Mucosa of stomach (tissue), 1 donor: Measurements from ENCODE around the gene TMEM270.
"Not testable (repeated sequence)": the region's sequence is repeated elsewhere in the genome, so short reads cannot be mapped to it uniquely, and the experiment has no call there.

Experiments
- H3K27me3 ChIP-seq: one replicate; pipeline ENCODE4 v1.7.0; 2013; ENCODE audit warnings: mild to moderate bottlenecking, low read length; ENCODE audit not compliant: control insufficient read depth, insufficient read depth
- H3K36me3 ChIP-seq: one replicate; pipeline ENCODE4 v1.7.0; 2013; ENCODE audit warnings: low read length; ENCODE audit not compliant: control insufficient read depth, insufficient read depth
- H3K4me1 ChIP-seq: one replicate; pipeline ENCODE4 v1.7.0; 2013; ENCODE audit warnings: mild to moderate bottlenecking, low read length; ENCODE audit not compliant: control insufficient read depth, insufficient read depth
- H3K4me3 ChIP-seq: one replicate; pipeline ENCODE4 v1.7.0; 2013; ENCODE audit warnings: low read length
- H3K9ac ChIP-seq: one replicate; pipeline ENCODE4 v1.7.0; 2013; ENCODE audit warnings: mild to moderate bottlenecking, low read length, moderate library complexity
- H3K9me3 ChIP-seq: one replicate; pipeline ENCODE4 v1.7.0; 2013; ENCODE audit warnings: mild to moderate bottlenecking, low read length, moderate library complexity; ENCODE audit not compliant: control insufficient read depth
- donor health status: Pancreatic carcinoma.

Gene TMEM270

DNA sequence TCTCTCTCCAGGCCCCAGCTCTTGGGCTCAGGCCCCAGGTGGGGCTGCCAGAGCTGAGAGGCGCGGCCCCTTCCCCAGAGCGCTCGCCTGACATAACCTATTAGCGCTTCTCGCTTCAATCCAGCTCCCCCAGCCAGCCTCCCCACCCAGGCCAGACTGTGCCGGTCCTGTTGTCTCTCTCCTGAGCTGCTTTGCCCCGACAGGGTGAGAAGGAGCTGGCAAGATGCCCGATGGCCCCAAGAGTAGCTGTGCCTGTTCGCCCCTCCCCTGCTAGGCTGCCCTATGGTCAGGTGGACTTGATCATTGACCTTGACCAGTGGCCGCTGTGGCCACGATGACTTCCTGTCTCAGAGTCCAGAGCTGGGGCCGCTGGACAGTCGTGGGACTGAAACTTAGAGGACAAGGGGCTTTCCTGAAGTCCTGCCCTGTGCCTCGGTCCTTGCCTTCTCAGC lies 9.1 kb downstream of the TMEM270 start:
- no peak overlapping the region for H3K4me3 ChIP-seq
- no peaks in the 10 kb centered on the region for H3K9me3 ChIP-seq
- no peaks in the 10 kb centered on the region for H3K36me3 ChIP-seq
- H3K9ac ChIP-seq = no peak overlapping the region
- peaks cover 10% of the 10 kb centered on the region for H3K27me3 ChIP-seq
- H3K4me1 ChIP-seq = peaks cover 9% of the 10 kb centered on the region

DNA sequence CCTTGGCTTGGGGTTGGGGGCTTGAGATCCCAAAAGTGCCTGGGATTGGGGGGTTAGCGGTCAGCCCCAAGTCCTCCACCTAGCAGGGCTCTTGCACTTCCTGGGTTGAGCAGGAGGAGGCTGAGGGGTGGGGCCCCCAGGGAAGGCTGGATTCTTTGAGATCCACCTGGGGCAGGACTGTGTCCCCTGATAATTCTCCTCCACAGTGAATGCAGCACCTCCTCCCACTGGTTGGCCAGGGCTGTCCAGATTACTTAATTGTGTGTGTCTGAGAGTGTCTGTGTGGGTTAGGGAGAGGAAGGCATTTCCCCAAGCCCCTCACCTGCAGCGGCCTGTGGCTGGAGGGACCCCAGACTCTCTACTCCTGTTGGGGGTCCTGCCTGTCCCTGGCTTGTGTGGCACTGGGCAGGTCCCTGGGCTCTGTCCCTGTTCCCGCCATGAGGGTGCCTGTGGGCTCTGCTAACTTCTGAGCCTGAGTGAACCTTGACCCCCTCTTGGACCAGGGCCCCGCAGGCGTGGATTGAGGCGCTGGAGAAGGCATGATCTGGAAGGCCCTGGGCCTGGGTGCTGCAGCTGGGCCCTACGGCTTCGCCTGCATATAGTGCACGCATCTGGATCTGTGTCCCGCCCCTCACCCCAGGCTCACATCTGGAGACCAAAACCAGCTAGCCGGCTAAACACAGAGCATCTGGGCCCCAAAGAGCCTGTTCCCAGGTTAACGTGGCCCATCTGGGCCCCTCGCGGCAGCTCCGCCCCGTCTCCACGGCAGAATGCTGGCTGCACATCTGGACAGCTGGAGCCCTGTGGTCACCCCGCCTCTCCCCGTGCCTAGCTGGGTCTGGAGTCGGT lies 10.4 kb downstream of the TMEM270 start:
- H3K4me1 ChIP-seq = peaks cover 9% of the 10 kb centered on the region
- no peak overlapping the region for H3K4me3 ChIP-seq
- H3K9ac ChIP-seq = no peak overlapping the region
- H3K27me3 ChIP-seq = peaks cover 10% of the 10 kb centered on the region
- H3K36me3 ChIP-seq = no peaks in the 10 kb centered on the region
- no peaks in the 10 kb centered on the region for H3K9me3 ChIP-seq

DNA sequence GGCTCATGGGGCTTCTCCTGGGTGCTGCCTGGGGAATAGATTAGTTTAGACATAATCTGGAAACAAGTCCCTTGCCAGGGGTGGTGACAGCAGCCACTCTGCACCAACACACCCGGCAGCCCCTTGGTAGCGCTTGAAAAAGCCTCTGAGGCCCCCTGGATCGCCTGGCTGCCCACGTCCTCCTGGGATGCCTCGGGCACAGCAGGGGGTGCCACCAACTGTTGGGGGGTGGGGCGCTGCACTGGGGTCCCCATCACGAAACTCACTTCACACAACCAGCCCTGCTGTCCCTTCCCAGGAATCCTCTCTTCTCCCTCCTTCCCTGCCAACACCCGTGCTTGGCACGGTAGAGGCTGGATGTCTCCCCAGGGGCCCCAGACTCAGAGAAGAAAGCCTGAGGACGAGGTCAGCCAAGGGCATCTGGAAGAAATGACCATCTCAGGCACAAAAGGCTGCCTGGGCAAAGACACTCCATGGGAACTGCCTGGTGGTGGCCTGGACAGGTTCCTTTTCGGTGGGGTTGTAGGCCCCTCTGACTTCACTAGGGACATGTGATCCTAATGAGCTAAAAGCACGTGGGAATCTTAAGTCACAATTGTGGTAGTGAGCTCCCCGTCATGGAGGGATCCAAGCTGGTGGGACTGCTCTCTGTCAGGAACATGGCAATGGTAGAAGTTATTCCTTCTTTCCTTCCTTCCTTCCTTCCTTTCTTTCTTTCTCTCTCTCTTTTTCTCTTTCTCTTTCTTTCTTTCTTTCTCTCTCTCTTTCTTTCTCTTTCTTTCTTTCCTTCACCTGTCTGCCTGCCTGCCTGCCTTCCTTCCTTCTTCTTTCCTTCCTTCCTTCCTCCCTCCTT lies 11.3 kb downstream of the TMEM270 start:
- no peaks in the 10 kb centered on the region for H3K36me3 ChIP-seq
- no peaks in the 10 kb centered on the region for H3K9me3 ChIP-seq
- H3K27me3 ChIP-seq = peaks cover 10% of the 10 kb centered on the region
- peaks cover 9% of the 10 kb centered on the region for H3K4me1 ChIP-seq
- no peak overlapping the region for H3K4me3 ChIP-seq
- H3K9ac ChIP-seq = no peak overlapping the region

DNA sequence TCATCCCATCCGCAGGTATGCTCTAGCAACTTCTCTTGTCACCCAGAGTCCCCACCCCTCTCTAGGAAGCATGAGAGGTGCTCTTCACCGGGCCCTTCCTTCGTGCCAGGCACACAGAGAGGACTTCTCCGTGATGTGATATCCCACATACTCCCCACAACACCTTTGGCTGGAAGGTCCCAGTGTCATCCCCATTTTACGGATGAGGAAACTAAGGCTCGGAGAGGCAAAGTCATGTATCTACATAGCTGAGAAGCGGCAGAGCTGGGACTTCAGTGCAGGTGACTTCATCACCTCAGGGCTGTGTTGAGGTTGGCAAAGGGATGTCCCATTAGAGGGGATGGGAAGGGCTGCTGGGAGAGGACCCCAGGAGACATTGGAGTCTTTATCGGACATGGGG lies 15.4 kb downstream of the TMEM270 start:
- no peak overlapping the region for H3K9ac ChIP-seq
- H3K4me1 ChIP-seq = peaks cover 13% of the 10 kb centered on the region
- no peak overlapping the region for H3K4me3 ChIP-seq
- H3K36me3 ChIP-seq = no peaks in the 10 kb centered on the region
- H3K9me3 ChIP-seq = no peaks in the 10 kb centered on the region
- peaks cover 22% of the 10 kb centered on the region for H3K27me3 ChIP-seq

DNA sequence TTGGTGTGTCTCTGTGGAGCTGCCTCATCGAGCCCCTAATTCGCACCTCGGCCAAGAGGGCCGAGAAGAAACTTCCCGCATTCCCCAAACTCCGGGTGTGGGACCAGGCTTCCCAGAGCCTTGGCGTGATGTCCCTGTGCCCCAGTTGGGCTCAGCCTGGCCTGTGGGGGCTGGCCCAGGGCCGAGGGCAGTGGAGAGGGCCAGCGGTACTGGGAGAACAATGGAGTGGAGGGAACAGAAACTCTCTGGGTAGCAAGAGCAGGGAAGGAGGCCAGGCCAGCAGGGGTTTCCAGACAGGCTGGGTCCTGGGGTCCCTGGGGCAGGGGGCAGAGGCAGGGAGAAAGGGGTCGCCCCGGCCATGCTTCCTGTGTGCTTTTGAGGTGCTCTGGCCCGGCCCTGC lies 16.0 kb downstream of the TMEM270 start:
- Histone ChIP-seq H3K9ac (no peak overlapping the region), H3K4me1 (peaks cover 13% of the 10 kb centered on the region), H3K36me3 (no peaks in the 10 kb centered on the region), H3K27me3 (peaks cover 22% of the 10 kb centered on the region), H3K4me3 (no peak overlapping the region), H3K9me3 (no peaks in the 10 kb centered on the region)

DNA sequence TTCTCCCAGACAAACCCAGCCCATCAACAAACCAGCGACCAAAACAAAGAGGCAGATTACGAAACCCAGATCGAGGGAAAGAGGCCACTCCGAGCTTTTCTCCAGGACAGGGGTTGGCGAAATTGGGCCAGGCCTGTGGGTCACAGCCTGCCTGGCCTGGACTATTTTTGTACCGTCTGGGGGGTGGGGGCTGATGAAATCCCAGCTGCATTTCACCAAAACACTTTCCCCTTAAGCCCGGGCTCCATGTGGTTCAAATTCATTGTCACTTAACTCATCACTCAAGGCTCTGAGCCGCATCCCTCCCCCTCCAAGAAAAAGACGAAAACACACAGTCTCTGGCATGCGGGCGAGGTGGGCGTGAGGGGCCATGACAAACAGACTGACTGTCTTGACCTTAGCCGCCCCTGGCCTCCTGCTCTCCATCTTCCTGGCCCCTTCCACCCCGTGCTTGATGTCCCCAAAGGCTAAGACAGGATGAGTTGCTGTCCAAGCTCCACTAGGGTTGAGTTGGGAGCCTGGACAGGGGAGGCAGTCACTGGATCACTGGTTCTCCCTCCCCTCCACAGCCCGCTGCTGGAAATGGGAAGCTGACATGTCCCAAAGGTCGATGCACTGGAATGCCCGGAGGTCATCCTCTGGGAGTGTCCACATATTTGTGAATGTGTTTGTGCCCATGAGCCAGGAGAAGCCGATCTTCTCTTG lies 19.2 kb downstream of the TMEM270 start:
- H3K27me3 ChIP-seq = peaks cover 19% of the 10 kb centered on the region
- H3K9me3 ChIP-seq = no peaks in the 10 kb centered on the region
- H3K36me3 ChIP-seq = no peaks in the 10 kb centered on the region
- peaks cover 13% of the 10 kb centered on the region for H3K4me1 ChIP-seq
- H3K9ac ChIP-seq = no peak overlapping the region
- no peak overlapping the region for H3K4me3 ChIP-seq

DNA sequence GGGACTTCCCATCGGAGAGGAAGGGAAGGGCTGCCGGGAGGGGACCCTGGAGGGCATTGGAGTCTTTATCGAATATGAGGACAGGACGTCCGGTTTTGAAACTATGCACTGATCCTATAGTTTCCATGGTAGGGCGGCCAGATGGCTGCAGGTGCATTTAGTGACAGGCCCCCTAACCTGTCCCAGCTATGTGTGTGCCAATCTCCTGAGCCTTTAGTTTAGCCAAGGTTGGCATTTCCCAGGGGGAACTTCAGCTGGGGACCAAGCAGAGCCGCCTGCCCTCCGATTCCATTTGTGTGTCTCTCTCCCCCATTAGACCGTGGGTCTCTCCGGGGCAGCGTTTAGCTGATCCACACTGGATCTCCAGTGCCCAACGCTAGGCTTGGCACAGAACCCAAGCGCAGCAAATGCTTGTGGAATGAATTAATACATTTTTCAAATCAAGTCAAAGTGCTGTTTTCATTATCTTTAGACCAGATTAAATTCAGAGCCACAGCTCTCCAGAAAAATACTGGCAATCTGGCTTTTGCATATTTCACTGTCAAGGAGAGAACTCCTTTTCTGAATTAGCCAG lies 19.9 kb downstream of the TMEM270 start:
- Histone ChIP-seq H3K9me3 (no peaks in the 10 kb centered on the region), H3K9ac (no peak overlapping the region), H3K36me3 (no peaks in the 10 kb centered on the region), H3K4me1 (peaks cover 13% of the 10 kb centered on the region), H3K4me3 (no peak overlapping the region), H3K27me3 (peaks cover 19% of the 10 kb centered on the region)

DNA sequence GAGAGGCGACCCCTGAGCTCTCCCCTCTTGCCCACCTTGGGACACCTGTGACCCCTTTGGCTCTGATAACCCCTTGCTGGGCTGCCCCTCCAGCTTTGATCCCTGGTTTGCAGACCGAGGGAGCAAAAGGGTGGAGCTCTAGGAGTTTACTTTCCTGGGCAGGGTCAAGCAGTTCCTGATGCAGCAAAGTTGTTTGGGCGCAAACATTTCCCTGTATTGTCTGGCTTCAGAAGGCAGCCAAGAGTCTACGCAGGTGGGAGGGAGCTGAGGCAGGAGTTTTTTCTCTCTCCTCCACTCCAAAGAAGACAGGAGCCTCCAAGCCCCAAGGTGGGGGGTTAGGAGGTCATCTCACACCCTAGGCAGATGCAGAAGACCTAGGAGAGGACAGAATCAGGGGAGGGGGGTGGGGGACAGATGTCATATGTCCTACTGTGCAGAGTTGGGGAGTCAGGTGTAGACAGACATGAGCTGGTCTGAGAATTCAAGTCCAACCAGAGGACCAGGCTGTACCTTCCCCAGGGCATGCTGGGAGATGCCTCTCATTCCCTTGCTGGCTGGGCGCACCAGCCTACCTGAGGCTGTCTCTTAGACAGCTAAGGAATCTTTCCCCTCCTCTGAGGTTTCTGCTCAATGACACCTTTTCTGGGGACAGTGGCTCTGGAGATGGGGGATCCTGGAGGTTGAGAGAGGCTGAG lies 20.5 kb downstream of the TMEM270 start:
- H3K36me3 ChIP-seq = no peaks in the 10 kb centered on the region
- H3K4me1 ChIP-seq = peaks cover 13% of the 10 kb centered on the region
- no peak overlapping the region for H3K9ac ChIP-seq
- no peaks in the 10 kb centered on the region for H3K9me3 ChIP-seq
- H3K4me3 ChIP-seq = no peak overlapping the region
- peaks cover 25% of the 10 kb centered on the region for H3K27me3 ChIP-seq

DNA sequence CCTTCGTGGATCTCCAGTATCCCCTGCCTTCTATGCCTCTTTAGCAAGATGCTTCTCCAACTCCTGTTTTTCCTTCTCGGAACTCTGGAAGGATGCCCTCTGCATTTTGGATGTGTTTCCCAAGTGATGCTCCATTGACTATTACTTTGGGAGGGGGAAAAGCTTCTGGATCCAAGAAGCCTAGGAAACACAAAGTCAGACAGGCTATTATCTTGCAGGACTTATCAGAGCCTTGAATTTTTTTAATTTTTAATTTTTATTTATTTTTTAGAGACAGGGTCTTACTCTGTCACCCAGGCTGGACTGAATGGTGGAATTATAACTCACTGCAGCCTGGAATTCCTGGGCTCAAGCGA lies 21.1 kb downstream of the TMEM270 start:
- Histone ChIP-seq H3K27me3 (peaks cover 30% of the 10 kb centered on the region), H3K4me1 (peaks cover 13% of the 10 kb centered on the region), H3K9ac (no peak overlapping the region), H3K36me3 (no peaks in the 10 kb centered on the region), H3K9me3 (no peaks in the 10 kb centered on the region), H3K4me3 (no peak overlapping the region)

DNA sequence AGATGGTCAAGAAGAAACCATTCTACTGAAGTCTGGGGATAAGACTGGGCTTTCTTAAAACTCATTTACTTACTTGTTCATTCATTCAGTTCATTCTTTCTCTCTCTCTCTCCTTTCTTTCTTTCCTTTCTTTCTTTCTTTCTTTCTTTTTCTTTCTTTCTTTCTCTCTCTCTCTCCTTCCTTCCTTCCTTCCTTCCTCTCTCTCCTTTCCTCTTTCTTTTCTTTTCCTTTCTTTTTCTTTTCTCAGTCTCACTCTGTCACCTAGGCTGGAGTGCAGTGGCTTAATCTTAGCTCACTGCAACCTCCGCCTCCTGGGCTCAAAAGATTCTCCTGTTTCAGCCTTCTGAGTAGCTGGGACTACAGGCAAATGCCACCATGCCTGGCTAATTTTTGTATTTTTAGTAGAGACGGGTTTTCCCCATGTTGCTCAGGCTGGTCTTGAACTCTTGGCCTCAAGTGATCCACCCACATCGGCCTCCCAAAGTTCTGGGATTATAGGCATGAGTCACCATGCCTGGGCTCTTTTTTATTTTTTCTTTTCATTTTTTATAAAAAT lies 24.0 kb downstream of the TMEM270 start:
- not testable (repeated sequence) for H3K9ac ChIP-seq, H3K9me3 ChIP-seq, H3K4me3 ChIP-seq, H3K36me3 ChIP-seq
- Histone ChIP-seq H3K27me3 (peaks cover 29% of the 10 kb centered on the region), H3K4me1 (peaks cover 13% of the 10 kb centered on the region)

DNA sequence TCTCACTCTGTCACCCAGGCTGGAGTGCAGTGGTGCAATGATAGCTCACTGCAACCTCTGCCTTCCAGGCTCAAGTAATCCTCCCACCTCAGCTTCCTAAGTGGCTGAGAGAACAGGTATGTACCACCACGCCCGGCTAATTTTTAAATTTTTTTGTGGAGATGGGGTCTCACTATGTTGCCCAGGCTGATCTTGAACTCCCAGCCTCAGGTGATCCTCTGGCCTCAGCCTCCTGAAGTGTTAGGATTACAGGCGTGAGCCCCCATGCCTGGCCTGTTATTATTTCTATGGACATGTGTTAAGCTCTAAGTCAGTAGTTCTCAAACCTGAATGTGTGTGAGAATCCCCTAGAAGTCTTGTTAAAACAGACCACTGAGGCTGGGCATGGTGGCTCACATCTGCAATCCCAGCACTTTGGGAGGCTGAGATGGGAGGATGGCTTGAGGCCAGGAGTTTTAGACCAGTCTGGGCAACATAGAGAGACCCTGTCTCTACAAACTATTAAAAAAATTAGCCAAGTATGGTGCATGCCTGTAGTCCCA lies 24.5 kb downstream of the TMEM270 start:
- Histone ChIP-seq H3K27me3 (peaks cover 23% of the 10 kb centered on the region), H3K9ac (no peak overlapping the region), H3K4me1 (peaks cover 12% of the 10 kb centered on the region), H3K4me3 (no peak overlapping the region), H3K36me3 (no peaks in the 10 kb centered on the region), H3K9me3 (no peaks in the 10 kb centered on the region)
